ENCODE measurements around the gene NAT14.

The NAT14 gene

GRCh38 chr19:55536366-55536765 is 51.4 kb downstream of the NAT14 start:
- no peak for DNase-seq (ENCODE audit: low spot score)

Measured in RKO (cell line).